SK-N-SH treated with all-trans-retinoic acid at 6 μM for 48 hours (cell line): Measurements from ENCODE around the gene BPGM.

Source experiments
- ESRRG ChIP-seq: fragments of 250-450 bp; sonication (Bioruptor Pico); IDR thresholded peaks from 2 replicates; pipeline ENCODE4 v1.6.1; 2021; ENCODE audit warnings: mild to moderate bottlenecking
- ISL1 ChIP-seq: fragments of 250-450 bp; sonication (Bioruptor Pico); IDR thresholded peaks from 2 replicates; pipeline ENCODE4 v2.1.2; 2022; ENCODE audit warnings: mild to moderate bottlenecking, moderate library complexity
- TCF4 ChIP-seq: fragments of 250-450 bp; sonication (Bioruptor Pico); IDR thresholded peaks from 2 replicates; pipeline ENCODE4 v1.8.0; 2021; ENCODE audit warnings: mild to moderate bottlenecking, moderate library complexity, borderline replicate concordance
- ZFP3 ChIP-seq: fragments of 250-450 bp; sonication (Bioruptor Pico); IDR thresholded peaks from 2 replicates; pipeline ENCODE4 v1.5.0; 2020; ENCODE audit warnings: mild to moderate bottlenecking, moderate library complexity
- ZNF565 ChIP-seq: fragments of 450-650 bp; formaldehyde crosslinking; conservative IDR thresholded peaks from 2 replicates; pipeline ENCODE4 v1.5.0; 2020; ENCODE audit warnings: low read depth, mild to moderate bottlenecking, moderate library complexity
- ZNF70 ChIP-seq: fragments of 450-650 bp; formaldehyde crosslinking; IDR thresholded peaks from 2 replicates; pipeline ENCODE4 v1.5.0; 2020; ENCODE audit warnings: mild to moderate bottlenecking, moderate library complexity
- TF ChIP-seq, protein P1 (sequence below): fragments of 250-450 bp; sonication (Bioruptor Pico); IDR thresholded peaks from 2 replicates; pipeline ENCODE4 v1.8.0; 2020; ENCODE audit warnings: mild to moderate bottlenecking, moderate library complexity, borderline replicate concordance

GRCh38 chr7:134709197-134709596 lies 62.5 kb downstream of the BPGM start:
- TF ChIP-seq ISL1 (CRISPR knock-in tag) (no peak; the same call in 1 of the 2 replicates), ZNF565 (CRISPR knock-in tag) (no peak), ZNF70 (CRISPR knock-in tag) (no peak), ZFP3 (CRISPR knock-in tag) (no peak), ESRRG (CRISPR knock-in tag) (no peak), TCF4 (no peak)
- TF ChIP-seq, protein P1, sequence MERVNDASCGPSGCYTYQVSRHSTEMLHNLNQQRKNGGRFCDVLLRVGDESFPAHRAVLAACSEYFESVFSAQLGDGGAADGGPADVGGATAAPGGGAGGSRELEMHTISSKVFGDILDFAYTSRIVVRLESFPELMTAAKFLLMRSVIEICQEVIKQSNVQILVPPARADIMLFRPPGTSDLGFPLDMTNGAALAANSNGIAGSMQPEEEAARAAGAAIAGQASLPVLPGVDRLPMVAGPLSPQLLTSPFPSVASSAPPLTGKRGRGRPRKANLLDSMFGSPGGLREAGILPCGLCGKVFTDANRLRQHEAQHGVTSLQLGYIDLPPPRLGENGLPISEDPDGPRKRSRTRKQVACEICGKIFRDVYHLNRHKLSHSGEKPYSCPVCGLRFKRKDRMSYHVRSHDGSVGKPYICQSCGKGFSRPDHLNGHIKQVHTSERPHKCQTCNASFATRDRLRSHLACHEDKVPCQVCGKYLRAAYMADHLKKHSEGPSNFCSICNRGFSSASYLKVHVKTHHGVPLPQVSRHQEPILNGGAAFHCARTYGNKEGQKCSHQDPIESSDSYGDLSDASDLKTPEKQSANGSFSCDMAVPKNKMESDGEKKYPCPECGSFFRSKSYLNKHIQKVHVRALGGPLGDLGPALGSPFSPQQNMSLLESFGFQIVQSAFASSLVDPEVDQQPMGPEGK (CRISPR knock-in tag), result no peak
